NCI-H446 treated with DMSO at 0.1 percent for 48 hours (cell line): Measurements from ENCODE around the gene BAHD1.
"Not testable (repeated sequence)": the region's sequence is repeated elsewhere in the genome, so short reads cannot be mapped to it uniquely, and the experiment has no call there.

ENCODE experiments used
- DNase-seq: peaks from one replicate; lab custom pipeline; 2025; lab: John Stamatoyannopoulos, UW

BAHD1 gene

DNA sequence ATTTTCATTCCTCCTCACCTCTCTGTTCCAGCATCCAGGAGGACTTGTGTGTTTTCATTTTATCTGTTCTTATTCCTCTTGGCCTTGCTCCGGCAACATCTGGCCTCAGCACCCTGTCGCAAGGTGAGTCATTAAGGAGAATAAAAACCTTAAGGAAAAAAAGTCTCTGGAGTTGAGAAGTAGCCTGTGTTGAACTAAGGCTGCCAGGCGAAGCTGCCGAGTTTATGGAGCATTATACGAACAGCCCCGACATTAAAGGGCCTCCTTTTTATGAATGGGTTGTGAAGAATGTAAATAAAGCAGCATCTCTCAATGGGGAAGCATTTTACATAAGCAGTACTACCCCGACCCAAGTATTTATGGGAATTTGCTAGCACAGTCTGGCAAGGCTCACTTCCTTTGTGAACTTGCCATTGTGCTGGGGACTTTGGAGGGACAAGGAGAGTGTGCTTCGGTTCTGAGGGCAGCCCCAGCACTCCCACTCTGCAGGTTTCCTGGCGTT is 4.7 kb downstream of the BAHD1 start:
- no peak for DNase-seq

DNA sequence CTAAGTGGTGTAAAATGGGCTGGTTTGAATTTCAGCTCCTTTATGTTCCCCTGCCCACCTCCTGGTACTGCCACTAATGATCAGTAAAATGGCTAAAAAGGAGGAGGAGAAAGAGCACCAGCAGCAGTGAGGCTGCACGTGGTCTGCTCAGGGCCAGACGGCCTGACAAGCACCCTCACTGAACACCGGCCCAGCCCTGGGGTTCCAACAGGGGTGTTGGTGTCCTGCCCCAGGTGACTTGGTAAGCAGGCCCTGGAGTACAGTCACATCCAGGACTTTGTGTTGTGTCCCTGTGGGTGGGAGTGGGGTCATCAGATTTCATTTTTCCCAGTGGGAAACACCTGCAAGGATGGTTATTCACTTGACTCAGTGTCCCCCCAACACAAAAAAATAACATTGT is 5.4 kb downstream of the BAHD1 start:
- no peak for DNase-seq

DNA sequence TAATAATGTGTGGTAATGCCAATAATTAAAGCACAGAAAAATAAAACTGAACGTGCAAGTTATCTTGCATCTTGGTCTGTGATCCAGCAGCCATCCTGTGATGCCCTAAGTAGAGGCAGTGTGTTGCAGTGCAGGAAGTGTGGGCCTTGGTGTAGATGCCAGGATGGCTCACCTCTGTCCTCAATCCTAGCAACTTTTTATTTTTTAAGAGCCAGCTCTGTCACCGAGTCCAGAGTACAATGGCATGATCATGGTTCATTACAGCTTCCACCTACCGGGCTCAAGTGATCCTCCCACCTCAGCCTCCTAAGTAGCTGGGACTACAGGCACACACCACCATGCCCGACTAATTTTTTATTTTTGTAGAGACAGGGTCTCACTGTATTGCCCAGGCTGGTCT is 7.6 kb downstream of the BAHD1 start:
- no peak for DNase-seq

DNA sequence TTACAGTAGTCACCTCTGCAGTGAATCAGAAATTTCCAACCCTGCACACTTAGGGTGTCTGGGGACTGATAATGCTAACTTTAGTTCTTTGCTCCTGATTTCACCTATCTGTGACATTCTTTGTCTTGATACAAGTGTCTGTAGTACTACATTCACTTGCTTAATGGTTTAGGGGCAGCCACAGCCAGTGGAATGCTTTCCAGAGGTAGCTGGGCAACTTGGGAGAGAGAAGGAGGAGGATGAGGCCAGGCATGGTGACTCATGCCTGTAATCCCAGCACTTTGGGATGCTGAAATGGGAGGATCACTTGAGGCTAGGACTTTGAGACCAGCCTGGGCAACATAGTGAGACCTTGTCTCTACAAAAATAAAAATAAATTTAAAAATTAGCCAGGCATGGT is 8.5 kb downstream of the BAHD1 start:
- DNase-seq = no peak

DNA sequence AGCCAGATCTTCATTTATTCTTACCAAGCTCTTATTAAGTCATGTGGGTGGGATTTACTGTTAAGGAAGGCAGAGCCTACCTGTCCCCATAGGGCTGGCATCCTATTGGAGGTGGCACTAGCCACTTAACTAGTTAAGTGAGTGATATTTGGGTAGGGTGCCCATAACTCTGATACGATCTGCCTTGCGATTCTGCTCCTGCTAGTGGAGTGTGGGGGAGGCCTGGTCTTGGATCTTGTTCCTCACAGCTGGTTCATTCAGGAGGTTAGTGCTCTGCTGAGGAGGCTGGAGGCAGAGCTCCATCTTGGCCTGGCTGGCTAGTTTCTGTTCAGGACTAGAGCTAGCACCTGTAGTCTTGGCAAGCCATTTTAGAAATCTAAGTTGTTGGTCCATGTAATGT is 9.3 kb downstream of the BAHD1 start:
- no peak for DNase-seq

DNA sequence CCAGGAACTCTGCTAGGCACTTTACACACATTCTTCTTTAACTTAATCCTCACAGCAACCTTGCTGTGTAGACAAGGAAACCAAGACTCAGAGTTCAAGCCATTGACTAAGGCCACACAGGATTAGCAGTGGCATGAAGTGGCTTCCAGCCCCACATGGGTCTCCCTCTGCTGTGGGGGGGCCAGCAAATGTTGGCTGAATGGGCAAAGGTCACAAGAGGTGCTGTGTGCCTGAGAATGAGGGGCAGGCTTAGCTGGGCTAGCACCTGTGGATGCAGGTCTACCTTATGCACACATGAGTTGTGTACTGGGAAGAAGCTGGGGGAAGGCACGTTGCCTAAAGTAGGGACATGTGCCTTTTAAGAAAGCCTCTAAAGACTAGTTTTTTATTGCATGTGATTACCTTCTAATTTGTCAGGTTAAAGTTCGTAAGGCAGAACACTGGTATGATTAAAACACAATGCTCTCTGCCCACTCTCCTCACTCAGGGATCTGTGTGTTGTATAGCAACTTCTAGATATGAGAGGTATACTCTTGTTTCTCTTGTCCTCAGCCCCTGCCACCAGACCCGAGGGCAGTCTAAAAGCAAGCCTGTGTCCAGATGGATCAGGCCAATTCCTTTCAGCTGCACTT is 10.9 kb downstream of the BAHD1 start:
- DNase-seq = no peak

DNA sequence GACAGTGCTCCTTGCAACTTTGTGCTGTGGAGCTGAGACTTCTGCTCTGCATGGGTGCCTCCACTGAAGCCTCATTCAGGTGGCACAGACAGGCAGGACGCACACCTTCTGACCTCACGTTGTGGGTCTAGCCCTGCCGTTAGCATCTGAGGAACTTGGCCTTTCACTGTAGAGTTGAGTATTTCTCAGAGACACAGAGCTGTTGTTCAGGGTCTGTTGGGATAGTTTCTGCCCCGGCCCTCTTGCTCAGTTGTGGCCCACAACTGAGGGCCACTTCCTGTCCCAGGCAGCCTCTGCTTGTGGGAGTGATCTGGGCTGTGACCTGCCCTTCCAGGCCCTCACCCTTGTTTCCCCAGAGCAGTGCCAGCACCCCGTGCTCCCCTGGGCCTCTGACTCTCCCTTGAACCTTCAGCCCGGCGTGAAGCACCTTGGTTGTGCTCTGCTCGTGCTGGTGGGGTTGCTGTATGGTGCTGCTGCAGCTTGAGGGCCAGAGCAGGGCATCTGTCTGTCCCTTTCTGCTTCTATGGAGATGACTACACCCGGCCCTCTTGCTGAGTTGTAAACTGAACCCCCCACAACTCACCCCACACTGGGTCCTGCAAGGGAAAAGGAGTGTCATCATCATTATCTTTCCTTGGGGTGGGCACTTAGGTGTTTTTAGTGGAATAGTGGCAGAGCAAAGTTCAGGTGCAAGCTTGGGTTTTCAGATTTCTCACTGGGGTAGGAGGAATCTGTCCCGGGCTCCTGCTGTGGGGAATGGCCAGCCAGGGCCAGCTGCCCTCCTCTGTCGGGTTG is 11.7 kb downstream of the BAHD1 start:
- no peak for DNase-seq

DNA sequence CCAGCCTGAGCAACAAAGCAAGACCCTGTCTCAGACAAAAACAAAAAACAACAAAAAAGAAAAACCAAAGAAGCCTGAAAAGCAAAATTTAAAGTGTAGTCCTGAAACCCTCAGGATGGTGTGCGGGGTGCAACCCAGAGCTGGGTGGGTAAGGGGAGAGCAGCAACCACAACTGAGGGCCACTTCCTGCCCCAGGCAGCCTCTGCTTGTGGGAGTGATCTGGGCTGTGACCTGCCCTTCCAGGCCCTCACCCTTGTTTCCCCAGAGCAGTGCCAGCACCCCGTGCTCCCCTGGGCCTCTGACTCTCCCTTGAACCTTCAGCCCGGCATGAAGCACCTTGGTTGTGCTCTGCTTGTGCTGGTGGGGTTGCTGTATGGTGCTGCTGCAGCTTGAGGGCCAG is 13.2 kb downstream of the BAHD1 start:
- DNase-seq = not testable (repeated sequence)

DNA sequence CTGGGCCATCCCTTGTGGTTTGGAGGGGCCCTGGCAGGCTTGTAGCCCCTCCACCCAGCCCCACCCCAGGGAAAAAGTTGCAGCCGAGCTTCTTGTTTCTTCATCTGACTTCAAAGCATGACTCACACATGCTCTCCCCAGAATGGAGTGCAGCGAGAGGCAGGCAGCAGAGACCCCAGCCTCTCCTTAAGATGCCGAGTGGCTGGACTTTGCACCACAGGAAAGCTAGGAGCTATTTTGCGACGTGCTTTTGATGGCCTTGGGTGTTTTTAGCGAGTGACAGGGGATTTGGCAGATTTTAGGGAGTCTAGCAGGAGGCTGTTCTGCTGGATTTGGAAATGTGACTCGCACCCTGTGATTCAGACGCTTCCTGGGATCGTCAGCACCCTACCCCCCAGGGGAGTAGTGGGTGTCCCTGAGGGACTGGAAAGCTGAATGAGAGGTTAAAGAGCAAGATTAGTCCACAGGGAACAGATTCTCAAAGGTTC is 14.2 kb downstream of the BAHD1 start:
- DNase-seq = no peak

DNA sequence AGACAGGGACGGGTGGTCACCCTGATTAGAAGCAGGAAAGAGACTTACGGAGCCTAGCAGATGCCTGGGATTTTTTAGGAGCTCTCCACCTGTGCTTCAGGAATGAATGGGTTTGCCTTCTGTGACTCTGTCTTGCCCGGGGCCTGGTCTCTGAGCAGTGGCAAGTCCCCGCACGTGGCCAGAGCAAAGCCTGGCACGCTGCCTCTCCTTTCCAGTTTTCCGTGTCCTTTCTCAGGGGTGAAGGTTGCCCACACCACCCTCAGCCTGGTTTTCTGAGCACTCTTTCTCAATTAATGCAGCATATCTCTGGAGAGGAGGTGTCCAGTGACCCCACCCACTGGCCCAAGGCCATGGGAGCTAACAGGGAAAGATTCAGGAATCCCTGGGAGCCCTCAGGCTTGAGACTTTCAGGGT is 15.6 kb downstream of the BAHD1 start:
- DNase-seq = no peak

DNA sequence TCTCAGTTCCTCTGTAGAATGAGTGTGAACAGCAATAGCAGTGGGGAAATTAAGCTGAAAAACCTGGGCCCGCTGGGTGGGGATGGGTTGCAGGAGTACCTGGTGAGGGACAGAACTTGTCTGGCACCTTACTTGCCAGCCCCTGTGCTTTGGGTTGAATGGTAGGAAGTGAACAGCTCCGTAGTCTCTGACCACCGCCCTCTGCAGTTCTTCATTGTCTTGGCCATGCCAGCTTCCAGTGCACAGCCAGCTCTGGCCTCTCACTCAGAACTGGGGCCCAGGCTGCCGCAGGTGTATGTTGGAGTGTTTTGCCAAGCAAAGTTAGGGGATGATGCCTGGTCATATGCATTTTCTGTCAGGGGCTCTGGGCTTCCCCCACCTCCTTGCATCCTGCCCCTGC is 16.0 kb downstream of the BAHD1 start:
- no peak for DNase-seq

DNA sequence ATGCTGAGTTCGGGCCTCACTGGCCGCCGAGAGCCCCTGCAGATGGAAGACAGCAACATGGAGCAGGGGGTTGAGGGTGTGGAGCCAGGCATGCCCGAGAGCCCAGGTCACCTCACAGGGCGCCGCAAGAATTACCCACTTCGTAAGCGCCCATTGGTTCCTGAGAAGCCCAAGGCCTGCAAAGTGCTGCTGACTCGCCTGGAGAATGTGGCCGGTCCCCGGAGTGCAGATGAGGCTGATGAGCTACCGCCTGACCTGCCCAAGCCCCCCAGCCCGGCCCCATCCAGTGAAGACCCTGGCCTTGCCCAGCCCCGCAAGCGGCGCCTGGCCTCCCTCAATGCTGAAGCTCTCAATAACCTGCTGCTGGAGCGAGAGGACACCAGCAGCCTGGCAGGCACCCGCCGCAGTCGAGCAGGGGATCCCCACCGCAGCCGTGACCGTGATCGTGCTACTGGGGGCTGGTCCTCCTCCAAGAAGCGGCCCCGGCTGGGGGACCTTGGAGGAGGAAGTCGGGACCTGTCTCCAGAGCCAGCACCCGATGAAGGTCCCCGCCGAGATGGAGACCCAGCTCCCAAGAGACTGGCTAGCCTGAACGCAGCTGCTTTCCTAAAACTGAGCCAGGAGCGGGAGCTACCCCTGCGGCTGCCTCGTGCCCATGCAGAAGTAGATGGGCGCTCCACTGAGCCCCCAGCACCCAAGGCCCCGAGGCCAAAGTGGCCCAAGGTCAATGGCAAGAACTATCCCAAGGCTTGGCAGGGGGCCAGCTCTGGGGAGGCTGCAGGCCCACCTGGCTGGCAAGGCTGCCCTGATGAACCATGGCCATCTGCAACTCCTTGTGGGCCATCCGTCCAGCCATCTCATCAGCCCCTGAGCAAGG is 18.0 kb downstream of the BAHD1 start:
- no peak for DNase-seq

DNA sequence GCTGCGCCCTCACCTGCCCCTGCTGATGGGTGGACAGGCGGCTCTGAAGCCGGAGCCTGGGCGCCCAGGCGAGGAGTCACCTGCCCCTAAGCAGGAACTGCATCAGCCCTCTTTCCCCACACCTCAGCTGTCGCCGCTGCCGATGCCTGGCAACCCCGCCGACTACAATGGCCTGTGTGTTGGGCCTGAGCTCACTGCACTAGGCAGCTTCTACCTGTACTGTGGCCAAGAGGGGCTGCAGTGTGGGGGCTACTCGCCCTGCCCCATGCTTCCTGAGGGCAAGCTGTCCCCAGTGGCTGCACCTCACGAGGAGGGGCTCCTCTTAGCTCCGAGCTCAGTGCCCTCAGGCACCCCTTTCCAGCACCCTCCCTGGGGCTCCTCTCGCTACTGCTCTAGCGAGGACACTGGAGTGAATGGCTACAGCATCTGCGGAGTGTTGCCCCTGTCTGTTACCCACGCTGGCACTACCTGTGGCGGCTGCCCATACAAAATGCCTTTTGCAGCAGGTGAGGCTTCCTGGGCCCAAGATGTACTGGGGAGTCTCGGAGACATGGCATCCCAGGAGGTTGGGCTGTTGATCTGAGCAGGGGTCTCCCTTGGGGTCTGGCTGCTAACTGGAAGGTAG is 18.8 kb downstream of the BAHD1 start:
- no peak for DNase-seq

DNA sequence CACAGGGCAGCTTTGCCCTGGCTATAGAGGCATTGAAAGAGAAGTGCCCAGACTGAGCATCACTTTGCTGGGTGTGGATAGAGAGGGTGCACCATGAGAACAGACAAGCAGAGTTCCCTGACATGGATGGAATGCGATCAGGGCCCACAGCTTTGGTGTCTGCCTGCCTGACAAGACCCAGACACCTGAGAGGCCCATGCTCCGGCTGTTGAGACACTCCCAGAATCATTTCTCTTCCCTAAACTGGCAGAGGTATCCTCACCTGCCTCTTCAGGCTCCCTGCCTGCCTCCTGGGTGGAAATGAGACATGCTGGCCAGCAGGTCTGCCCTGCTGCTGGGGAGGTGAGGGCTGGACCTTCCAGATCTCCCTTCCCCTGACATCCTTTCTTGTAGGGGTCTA is 19.7 kb downstream of the BAHD1 start:
- no peak for DNase-seq

DNA sequence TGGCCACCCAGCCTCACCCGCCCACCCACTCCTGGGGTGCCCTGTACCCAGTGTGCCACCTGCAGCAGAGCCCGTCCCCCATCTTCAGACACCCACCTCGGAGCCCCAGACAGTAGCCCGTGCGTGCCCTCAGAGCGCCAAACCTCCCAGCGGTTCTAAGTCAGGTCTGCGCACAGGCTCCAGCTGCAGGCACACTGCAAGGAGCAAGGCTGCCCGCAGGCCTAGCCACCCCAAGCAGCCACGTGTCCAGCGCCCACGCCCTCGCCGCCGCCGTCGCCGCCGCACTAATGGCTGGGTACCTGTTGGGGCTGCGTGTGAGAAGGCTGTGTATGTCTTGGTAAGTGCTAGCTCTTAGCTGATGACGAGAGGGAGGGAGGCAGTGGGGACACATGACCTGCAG is 21.2 kb downstream of the BAHD1 start:
- DNase-seq = no peak

DNA sequence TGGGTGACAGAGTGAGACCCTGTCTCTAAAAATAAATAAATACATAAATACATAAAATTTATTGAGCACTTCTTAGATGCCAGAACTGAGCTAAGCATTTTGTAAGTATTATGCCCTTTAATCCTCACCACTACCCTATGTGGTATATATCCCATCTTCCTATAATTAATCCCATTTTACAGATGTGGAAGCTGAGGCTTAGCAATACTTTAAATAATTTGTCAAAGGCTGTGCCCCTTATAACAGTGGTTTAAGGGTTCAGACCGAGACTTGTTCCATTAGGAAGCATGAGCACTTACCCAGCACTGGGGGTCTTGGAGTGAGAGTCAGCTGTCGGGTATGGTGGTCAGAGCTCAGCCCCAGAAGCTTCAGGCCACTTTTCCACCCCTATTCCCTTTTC is 22.5 kb downstream of the BAHD1 start:
- DNase-seq = no peak

DNA sequence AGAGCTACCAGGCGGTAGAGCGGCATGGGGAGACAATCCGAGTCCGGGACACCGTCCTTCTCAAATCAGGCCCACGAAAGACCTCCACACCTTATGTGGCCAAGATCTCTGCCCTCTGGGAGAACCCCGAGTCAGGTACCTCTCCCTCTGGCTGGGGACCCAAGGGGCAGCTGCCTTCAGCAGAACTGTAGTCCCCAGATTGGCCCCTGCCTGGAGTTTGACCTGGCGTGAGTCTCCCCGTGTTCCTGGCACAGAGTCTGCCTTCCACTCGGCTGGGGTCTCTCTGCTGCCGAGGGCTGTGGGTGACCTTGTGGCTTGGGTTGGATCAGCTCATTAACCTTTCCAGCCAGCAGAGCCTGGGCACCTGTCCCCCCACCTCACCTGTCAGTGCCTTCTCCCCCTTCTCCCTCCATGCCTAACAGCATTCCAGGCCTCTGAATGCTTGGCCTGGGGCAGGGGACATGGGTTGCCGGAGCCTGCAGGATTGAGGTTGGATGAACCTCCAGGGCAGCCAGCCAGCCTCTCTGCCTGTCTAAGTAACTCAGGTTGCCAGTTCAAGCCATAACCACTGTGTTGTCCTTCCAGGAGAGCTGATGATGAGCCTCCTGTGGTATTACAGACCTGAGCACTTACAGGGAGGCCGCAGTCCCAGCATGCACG is 23.3 kb downstream of the BAHD1 start:
- DNase-seq = no peak

DNA sequence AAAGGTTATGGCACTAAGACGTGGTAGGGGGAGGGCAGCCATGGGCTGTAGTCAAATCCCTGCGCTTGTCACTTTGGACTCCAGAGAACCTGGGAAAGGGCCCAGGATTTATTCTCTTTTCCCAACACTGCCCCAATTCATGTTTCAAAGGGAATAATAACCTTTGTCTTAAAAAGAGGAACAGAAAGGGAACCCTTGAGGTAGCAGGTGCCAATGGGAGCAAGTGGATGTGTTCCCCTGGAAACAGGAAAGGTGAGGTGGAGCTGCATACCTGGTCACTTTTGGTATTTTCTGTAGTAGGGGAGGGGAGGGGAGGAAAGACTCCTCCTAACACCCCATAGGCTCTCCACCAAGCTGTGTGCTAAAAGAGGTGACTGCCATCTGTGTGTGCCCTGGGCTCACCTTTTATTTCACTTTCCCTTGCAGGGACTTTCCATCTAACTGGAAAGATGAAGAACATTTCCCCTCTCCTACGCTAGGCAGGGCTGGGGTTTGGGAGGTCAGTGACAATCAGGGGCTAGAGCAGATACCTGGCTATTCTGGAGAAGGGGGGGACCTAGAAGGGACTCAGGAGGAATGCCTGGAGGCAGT is 23.9 kb downstream of the BAHD1 start:
- DNase-seq = no peak

DNA sequence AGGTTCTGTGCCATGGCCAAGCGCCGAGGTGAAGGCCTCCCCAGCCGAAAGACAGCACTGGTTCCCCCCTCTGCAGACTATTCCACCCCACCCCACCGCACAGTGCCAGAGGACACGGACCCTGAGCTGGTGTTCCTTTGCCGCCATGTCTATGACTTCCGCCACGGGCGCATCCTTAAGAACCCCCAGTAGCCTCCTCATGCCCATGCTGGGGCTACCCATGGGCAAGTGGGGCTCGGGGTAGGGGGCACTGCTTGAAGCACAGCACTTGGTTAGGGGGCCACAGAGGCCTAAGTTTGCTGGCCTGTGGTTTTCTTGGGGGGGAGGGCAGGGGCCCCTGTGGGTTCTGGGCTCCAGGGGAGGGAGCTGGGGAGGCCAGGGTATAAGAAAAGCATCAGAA is 25.2 kb downstream of the BAHD1 start:
- DNase-seq = no peak

DNA sequence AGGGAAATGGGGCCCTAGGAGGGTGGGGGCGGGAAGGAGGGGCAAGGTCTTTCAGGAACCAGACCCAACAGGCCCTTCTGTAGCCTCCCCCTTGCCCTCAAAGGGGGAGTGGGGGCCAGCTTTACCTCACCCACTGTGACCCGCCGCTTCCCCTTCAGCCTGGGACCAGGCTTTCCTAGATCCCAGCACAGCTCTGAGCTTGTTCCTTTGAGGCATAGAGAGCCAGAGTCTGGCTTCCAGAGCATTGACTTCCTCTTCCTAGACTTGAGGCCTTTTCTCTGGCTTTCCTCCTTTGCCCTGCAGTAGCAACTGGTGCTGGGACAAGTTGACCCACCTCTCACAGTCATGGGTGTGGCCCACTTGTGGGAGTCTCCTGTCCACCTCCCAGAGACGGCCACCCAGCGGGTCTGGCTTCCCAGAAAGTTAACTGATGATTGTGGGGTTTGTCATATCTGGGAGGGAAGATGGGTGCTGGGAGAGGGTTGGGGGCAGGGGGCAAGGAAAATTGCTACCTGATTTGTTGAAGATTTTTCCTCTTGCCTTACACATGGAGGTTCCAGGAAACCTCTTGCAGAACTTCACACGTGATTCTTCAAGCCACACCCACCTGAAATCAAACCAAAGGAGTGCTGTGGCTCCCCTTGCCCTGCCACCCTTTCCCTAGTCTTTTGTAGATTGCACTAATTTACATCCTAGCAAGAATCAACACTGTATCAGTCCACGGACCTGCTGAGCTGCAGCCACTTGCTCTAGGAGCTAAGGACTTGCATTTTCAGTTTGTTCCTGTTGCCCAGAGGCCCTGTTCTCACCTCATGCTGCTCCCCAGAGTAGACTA is 25.9 kb downstream of the BAHD1 start:
- no peak for DNase-seq
